HepG2 (cell line): ENCODE results near the gene GRAMD2A. TPM values are rescaled to one million over a fixed set of nuclear protein-coding genes. Genes with fewer than 3 reads are reported as not detected.

Experiments used
- DMAP1 ChIP-seq: IDR thresholded peaks from 2 replicates; pipeline ENCODE4 v1.6.1; 2016
- HMG20B ChIP-seq: conservative IDR thresholded peaks from 2 replicates; pipeline ENCODE4 v1.6.1; 2016; ENCODE audit warnings: missing genetic modification reagents, missing compliant biosample characterization
- NAIF1 ChIP-seq: sonication (generic); formaldehyde crosslinking; IDR thresholded peaks from 2 replicates; pipeline ENCODE4 v1.5.0; 2020; ENCODE audit warnings: mild to moderate bottlenecking, missing genetic modification reagents, borderline replicate concordance
- NCOA2 ChIP-seq: sonication (generic); formaldehyde crosslinking; IDR thresholded peaks from 2 replicates; pipeline ENCODE4 v1.8.0; 2022; ENCODE audit warnings: inconsistent platforms
- PAF1 ChIP-seq: IDR thresholded peaks from 2 replicates; pipeline ENCODE4 v1.6.1; 2016; ENCODE audit warnings: missing genetic modification reagents, missing compliant biosample characterization
- SIX1 ChIP-seq: sonication (generic); formaldehyde crosslinking; IDR thresholded peaks from 2 replicates; pipeline ENCODE4 v1.4.0; 2020; ENCODE audit warnings: missing genetic modification reagents, borderline replicate concordance
- SP1 ChIP-seq, 2 experiments: fragments of 450-650 bp in 1 of 2; sonication (generic) in 1 of 2; formaldehyde crosslinking in 1 of 2; IDR thresholded peaks; 2 replicates each; pipeline versions ENCODE4 v1.4.0 to v1.6.1; 2016 to 2020; ENCODE audit warnings: missing genetic modification reagents in 1 of 2
- SP140L ChIP-seq: sonication (generic); formaldehyde crosslinking; IDR thresholded peaks from 2 replicates; pipeline ENCODE4 v1.4.0; 2020; ENCODE audit warnings: missing genetic modification reagents, borderline replicate concordance
- ZBED4 ChIP-seq: sonication (generic); formaldehyde crosslinking; IDR thresholded peaks from 2 replicates; pipeline ENCODE4 v1.4.0; 2020; ENCODE audit warnings: missing genetic modification reagents, borderline replicate concordance
- ZFP1 ChIP-seq: IDR thresholded peaks from 2 replicates; pipeline ENCODE4 v1.6.1; 2016
- ZFP37 ChIP-seq: sonication (generic); formaldehyde crosslinking; IDR thresholded peaks from 2 replicates; pipeline ENCODE4 v1.4.0; 2020; ENCODE audit warnings: missing genetic modification reagents, borderline replicate concordance
- ZFP82 ChIP-seq: sonication (generic); formaldehyde crosslinking; IDR thresholded peaks from 2 replicates; pipeline ENCODE4 v1.5.1; 2020; ENCODE audit warnings: mild to moderate bottlenecking, missing genetic modification reagents, borderline replicate concordance
- ZNF12 ChIP-seq: sonication (generic); formaldehyde crosslinking; IDR thresholded peaks from 2 replicates; pipeline ENCODE4 v1.5.0; 2020; ENCODE audit warnings: missing genetic modification reagents
- ZNF205 ChIP-seq: IDR thresholded peaks from 2 replicates; pipeline ENCODE4 v1.6.1; 2018; ENCODE audit warnings: missing biosample characterization, missing genetic modification reagents
- ZNF232 ChIP-seq: sonication (generic); formaldehyde crosslinking; IDR thresholded peaks from 2 replicates; pipeline ENCODE4 v1.4.0; 2020; ENCODE audit warnings: missing genetic modification reagents, borderline replicate concordance
- ZNF335 ChIP-seq: sonication (generic); formaldehyde crosslinking; IDR thresholded peaks from 2 replicates; pipeline ENCODE4 v1.4.0; 2020; ENCODE audit warnings: missing genetic modification reagents
- ZNF337 ChIP-seq: sonication (generic); formaldehyde crosslinking; IDR thresholded peaks from 2 replicates; pipeline ENCODE4 v1.5.1; 2020; ENCODE audit warnings: missing genetic modification reagents, low read depth, mild to moderate bottlenecking, borderline replicate concordance
- ZNF569 ChIP-seq: sonication (generic); formaldehyde crosslinking; IDR thresholded peaks from 2 replicates; pipeline ENCODE4 v1.5.0; 2020; ENCODE audit warnings: mild to moderate bottlenecking, missing genetic modification reagents, moderate library complexity, borderline replicate concordance
- ZNF597 ChIP-seq: sonication (generic); formaldehyde crosslinking; IDR thresholded peaks from 2 replicates; pipeline ENCODE4 v1.5.0; 2020; ENCODE audit warnings: missing genetic modification reagents
- ZNF605 ChIP-seq: sonication (generic); formaldehyde crosslinking; IDR thresholded peaks from 2 replicates; pipeline ENCODE4 v1.8.0; 2022; ENCODE audit warnings: mild to moderate bottlenecking, missing genetic modification reagents
- ZNF607 ChIP-seq: sonication (generic); formaldehyde crosslinking; IDR thresholded peaks from 2 replicates; pipeline ENCODE4 v1.5.1; 2020; ENCODE audit warnings: missing genetic modification reagents, mild to moderate bottlenecking, borderline replicate concordance
- ZNF639 ChIP-seq: conservative IDR thresholded peaks from 2 replicates; pipeline ENCODE4 v1.6.1; 2018; ENCODE audit warnings: missing genetic modification reagents
- ZNF746 ChIP-seq: sonication (generic); formaldehyde crosslinking; IDR thresholded peaks from 2 replicates; pipeline ENCODE4 v1.8.0; 2022; ENCODE audit warnings: mild to moderate bottlenecking, missing genetic modification reagents
- polyA plus RNA-seq, 8 experiments: library from polyadenylated mRNA; depleted of rRNA in 3 of 8; stranded (reverse) in 7 of 8; unstranded in 1 of 8; fragments of >200 nt; fragmentation: Illumina TruSeq in 4 of 8; extraction: Trizol in 4 of 8; gene quantifications; 2 replicates each; pipeline versions ENCODE4 v1.2.1 to v1.2.3, GENCODE V29; 2011 to 2016; ENCODE audit warnings: low read depth in 4 of 8, missing spikeins in 1 of 8, mixed read lengths in 1 of 8; ENCODE audit not compliant: insufficient read depth in 1 of 8
- total RNA-seq, 5 experiments: library from RNA; depleted of rRNA; stranded (reverse); fragments of >200 nt; fragmentation: Illumina TruSeq; extraction: Trizol; gene quantifications; 2 replicates each; pipeline ENCODE4 v1.2.3, GENCODE V29; 2016; ENCODE audit warnings: low read depth in 1 of 5
- TF ChIP-seq, protein P1 (sequence below): sonication (generic); formaldehyde crosslinking; IDR thresholded peaks from 2 replicates; pipeline ENCODE4 v1.8.1; 2023; ENCODE audit warnings: mild to moderate bottlenecking, missing genetic modification reagents, borderline replicate concordance

GRAMD2A gene
- total and polyA plus RNA-seq, 2 of the 13 experiments (the other 11 are each of a cell fraction or from before 2014, with no cell fraction given) = 0.04 TPM; not detected in 1

- TF ChIP-seq ZFP1 (CRISPR knock-in tag) (no peak; the same call in 1 of the 2 replicates), ZBED4 (CRISPR knock-in tag) (peak; percentile 32; the same call in 1 of the 2 replicates), ZNF569 (peak; percentile 83; the same call in 1 of the 2 replicates), ZNF597 (CRISPR knock-in tag) (peak; percentile 50; the same call in 1 of the 2 replicates), ZNF605 (CRISPR knock-in tag) (peak; percentile 74; the same call in 1 of the 2 replicates), DMAP1 (CRISPR knock-in tag) (peak; percentile 80; the same call in 1 of the 2 replicates), ZFP37 (CRISPR knock-in tag) (no peak), ZNF335 (no peak; the same call in 1 of the 2 replicates), NAIF1 (CRISPR knock-in tag) (peak; percentile 81), PAF1 (CRISPR knock-in tag) (no peak), ZNF205 (no peak), ZNF232 (peak; percentile 75; the same call in 1 of the 2 replicates), SIX1 (CRISPR knock-in tag) (0 out of 2 replicates have a peak, but pooled peaks have one; percentile 33), ZNF337 (CRISPR knock-in tag) (no peak), SP140L (no peak), NCOA2 (CRISPR knock-in tag) (no peak; the same call in 1 of the 2 replicates), ZFP82 (no peak; the same call in 1 of the 2 replicates), ZNF607 (peak; percentile 87; the same call in 1 of the 2 replicates), HMG20B (0 out of 2 replicates have a peak, but pooled peaks have one; percentile 23), ZNF12 (CRISPR knock-in tag) (peak; percentile 91), ZNF639 (peak; percentile 88), SP1 (IDR thresholded peaks at IDR 0.05) (no peak), SP1 (CRISPR knock-in tag; IDR thresholded peaks at IDR 0.05) (peak; percentile 98), ZNF746 (CRISPR knock-in tag) (no peak)
- TF ChIP-seq, protein P1, sequence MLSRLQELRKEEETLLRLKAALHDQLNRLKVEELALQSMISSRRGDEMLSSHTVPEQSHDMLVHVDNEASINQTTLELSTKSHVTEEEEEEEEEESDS (CRISPR knock-in tag) = no peak
These were observed 33.7 kb upstream of the GRAMD2A start, which contains the start of gene PKM (continued) for GRCh38 chr15:72231066-72231832.
